Activated T-cell treated with anti-CD3 and anti-CD28 coated beads, Interleukin-2, amount 50 U/mL, for 72 hours (primary cell): ENCODE measurements around the gene DGCR6. TPM values are rescaled to one million over a fixed set of nuclear protein-coding genes. Genes with fewer than 3 reads are reported as not detected.
"Not testable (repeated sequence)": the region's sequence is repeated elsewhere in the genome, so short reads cannot be mapped to it uniquely, and the experiment has no call there.

ENCODE experiments used
- ATAC-seq, 2 donors: fragments of 150-1000 bp; cut with Tn5 transposase; replicated peaks in 1 of 2; 2 replicates each; pipeline ENCODE4 v1.10.0; 2021; ENCODE audit warnings: moderate library complexity in 2 of 2, mild to moderate bottlenecking in 1 of 2
- DNase-seq, 2 donors: peaks; one replicate each; pipeline ENCODE4 v3.0.0; 2021 to 2022; ENCODE audit warnings: mixed read lengths in 1 of 2
- H3K27ac Mint-ChIP-seq: one replicate; pipeline ENCODE4 v1.8.0; 2022; ENCODE audit warnings: mild to moderate bottlenecking, moderate library complexity, mixed read lengths
- H3K27me3 Mint-ChIP-seq: one replicate; pipeline ENCODE4 v1.8.0; 2022; ENCODE audit warnings: low read depth, mixed read lengths
- H3K36me3 Mint-ChIP-seq, 2 donors: one replicate each; pipeline ENCODE4 v1.8.0; 2022; ENCODE audit warnings: mixed read lengths in 2 of 2, mild to moderate bottlenecking in 1 of 2; ENCODE audit not compliant: insufficient read depth in 2 of 2
- H3K4me1 Mint-ChIP-seq: one replicate; pipeline ENCODE4 v1.8.0; 2022; ENCODE audit warnings: low read depth, mixed read lengths
- H3K4me3 Mint-ChIP-seq, 2 donors: one replicate each; pipeline ENCODE4 v1.8.0; 2022; ENCODE audit warnings: mild to moderate bottlenecking in 2 of 2, mixed read lengths in 2 of 2, moderate library complexity in 2 of 2
- H3K9me3 Mint-ChIP-seq, 2 donors: one replicate each; pipeline ENCODE4 v1.8.0; 2022; ENCODE audit warnings: mixed read lengths in 2 of 2
- total RNA-seq, 2 donors: library from RNA; stranded (reverse); gene quantifications; one replicate each; pipeline ENCODE4 v1.2.3, GENCODE V29; 2022

The DGCR6 gene
- total RNA-seq: 1 to 10 TPM; 2.5 to 2.9 TPM

DNA sequence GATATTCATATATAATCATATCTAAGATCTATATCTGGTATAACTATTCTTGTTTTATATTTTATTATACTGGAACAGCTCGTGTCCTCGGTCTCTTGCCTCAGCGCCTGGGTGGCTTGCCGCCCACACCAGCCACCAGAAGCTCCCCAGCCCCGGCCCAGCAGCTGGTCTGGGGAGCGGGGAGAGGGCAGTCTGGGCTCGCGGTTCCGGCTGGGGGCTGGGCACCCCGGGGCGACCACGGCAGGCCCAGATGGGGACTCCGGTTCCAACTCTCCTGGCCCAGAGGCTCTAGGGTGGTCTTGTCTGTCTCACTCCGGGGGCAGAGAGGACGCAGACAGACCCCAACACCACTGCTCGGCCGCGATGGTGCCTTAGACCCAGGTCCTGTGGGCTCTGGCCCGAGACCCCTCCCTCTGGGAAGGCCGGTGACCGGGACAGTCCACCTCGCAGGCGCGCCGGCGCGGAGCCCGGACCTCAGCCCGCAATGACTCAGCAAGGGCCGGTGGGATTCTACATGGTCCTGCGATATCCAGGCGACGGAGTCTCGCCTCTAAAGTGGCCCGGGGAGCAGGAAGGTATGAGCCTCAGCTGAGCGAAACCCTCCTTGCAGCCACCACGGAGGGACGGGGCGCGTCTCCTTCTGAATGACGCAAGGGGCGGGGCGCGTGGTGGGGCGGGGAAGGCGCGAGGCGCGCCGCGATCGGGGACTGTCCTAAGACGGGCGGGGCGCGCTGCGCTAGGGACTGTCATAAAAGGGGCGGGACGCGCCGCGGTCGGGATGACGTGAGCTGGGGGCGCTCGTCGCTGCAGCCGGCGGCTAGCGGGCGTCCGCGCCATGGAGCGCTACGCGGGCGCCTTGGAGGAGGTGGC lies at the start of gene DGCR6:
TSS of gene DGCR6 (plus strand) at position 781 of the 870 bp plus-strand sequence. CDS start at position 836, 55 bp downstream.
- Mint-ChIP-seq H3K4me1 (no peaks in the 10 kb centered on the region), H3K27me3 (no peaks in the 10 kb centered on the region), H3K36me3 (no peaks in the 10 kb centered on the region), H3K4me3 (no peak within 1 kb of the TSS), H3K9me3 (no peaks in the 10 kb centered on the region), H3K27ac (no peak within 1 kb of the TSS)
- no peak for DNase-seq
- ATAC-seq: peak; percentile 98 to 99

DNA sequence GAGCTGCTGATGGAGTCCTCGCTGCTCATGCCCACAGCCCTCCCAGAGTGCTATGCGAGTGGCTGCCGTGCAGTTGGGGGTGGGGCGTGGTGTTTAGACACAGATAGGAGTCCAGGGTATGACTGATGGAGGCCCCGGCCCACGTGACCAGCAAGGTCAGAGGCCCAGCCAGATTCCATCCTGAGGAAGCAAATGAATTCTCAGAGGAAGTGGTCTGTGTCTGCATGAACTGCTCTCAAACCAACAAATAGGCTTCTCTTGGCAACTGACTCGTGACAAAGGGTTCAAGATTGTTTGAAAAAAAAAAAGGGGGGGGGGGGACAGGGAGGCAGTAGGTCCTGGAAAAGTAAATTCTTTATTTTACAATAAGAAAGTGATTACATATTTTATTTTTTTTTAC lies 46.8 kb upstream of the DGCR6 start:
- H3K9me3 Mint-ChIP-seq, H3K27ac Mint-ChIP-seq, ATAC-seq, H3K4me3 Mint-ChIP-seq, H3K4me1 Mint-ChIP-seq, H3K27me3 Mint-ChIP-seq, DNase-seq, H3K36me3 Mint-ChIP-seq: not testable (repeated sequence)

- not testable (repeated sequence) for ATAC-seq
Measured at GRCh38 chr22:18881260-18881659, 24.9 kb upstream of the DGCR6 start.

DNA sequence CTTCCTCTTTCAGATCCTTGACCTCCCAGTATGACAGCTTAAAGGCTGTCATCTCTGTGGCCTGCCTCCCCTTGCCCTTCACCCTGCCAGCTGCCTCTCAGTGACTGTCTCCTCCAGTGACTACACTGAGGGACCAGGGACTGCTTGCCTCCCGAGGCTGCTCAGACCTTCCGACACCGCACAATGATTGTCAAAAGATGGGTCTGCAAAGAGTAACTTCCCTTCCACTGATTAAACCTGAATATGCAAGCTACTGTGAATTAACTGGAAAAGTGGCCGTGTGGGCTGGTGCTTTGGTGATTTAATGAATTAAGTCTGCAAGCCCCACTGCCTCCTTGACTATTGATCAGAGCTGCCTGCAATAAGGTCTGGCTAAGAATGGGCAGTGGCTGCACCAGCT lies 21.7 kb upstream of the DGCR6 start:
- H3K27ac Mint-ChIP-seq, H3K36me3 Mint-ChIP-seq, H3K9me3 Mint-ChIP-seq, DNase-seq, H3K4me3 Mint-ChIP-seq, ATAC-seq, H3K27me3 Mint-ChIP-seq, H3K4me1 Mint-ChIP-seq: not testable (repeated sequence)

More at GRCh38 chr22:18881260-18881659, 24.9 kb upstream of the DGCR6 start:
- not testable (repeated sequence) for H3K4me1 Mint-ChIP-seq, H3K4me3 Mint-ChIP-seq, H3K9me3 Mint-ChIP-seq, H3K27me3 Mint-ChIP-seq, H3K27ac Mint-ChIP-seq, H3K36me3 Mint-ChIP-seq
- peak; percentile 53 for DNase-seq

GRCh38 chr22:18888115-18888514 lies 18.0 kb upstream of the DGCR6 start:
- H3K36me3 Mint-ChIP-seq: no peaks in the 10 kb centered on the region
- no peaks in the 10 kb centered on the region for H3K9me3 Mint-ChIP-seq
- H3K4me1 Mint-ChIP-seq: no peaks in the 10 kb centered on the region
- H3K27ac Mint-ChIP-seq: no peak overlapping the region
- H3K4me3 Mint-ChIP-seq: no peak overlapping the region
- no peak for ATAC-seq
- DNase-seq: no peak
- H3K27me3 Mint-ChIP-seq: no peaks in the 10 kb centered on the region

DNA sequence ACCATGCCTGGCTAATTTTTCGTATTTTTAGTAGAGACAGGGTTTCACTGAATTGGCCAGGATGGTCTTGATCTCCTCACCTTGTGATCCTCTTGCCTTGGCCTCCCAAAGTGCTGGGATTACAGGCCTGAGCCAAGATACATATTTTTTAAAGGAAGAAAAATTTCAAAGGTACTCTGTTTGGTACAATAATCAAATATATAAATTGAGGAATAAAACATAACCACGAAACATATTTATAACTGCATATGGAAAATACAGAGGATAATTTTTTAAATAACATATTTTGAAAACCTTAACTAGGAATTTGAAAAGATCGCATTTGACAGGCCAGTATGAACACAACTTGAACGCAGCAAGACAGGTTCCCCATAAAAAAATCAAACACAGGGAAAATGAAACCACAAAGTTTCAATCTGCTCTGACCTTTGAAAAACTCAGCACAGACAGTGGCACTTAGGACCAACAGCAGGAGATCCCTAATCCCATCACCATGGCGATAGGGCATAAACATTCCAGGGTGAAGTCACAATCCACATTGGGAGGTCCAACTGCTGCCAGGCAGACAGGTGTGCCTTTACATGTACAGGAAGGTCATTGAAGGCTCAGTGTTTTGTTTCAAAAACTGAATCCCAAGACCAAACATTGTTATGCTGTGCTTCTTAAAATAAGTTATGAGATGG lies 15.5 kb upstream of the DGCR6 start:
- not testable (repeated sequence) for DNase-seq, H3K27me3 Mint-ChIP-seq, H3K27ac Mint-ChIP-seq, H3K4me1 Mint-ChIP-seq, H3K36me3 Mint-ChIP-seq, H3K9me3 Mint-ChIP-seq, H3K4me3 Mint-ChIP-seq
- ATAC-seq: peak in 1 of 2 donors; percentile 19

- not testable (repeated sequence) for H3K9me3 Mint-ChIP-seq, H3K27ac Mint-ChIP-seq, H3K4me3 Mint-ChIP-seq, H3K36me3 Mint-ChIP-seq, ATAC-seq, H3K27me3 Mint-ChIP-seq, DNase-seq, H3K4me1 Mint-ChIP-seq
Measured at GRCh38 chr22:18893775-18894174, 12.3 kb upstream of the DGCR6 start.

DNA sequence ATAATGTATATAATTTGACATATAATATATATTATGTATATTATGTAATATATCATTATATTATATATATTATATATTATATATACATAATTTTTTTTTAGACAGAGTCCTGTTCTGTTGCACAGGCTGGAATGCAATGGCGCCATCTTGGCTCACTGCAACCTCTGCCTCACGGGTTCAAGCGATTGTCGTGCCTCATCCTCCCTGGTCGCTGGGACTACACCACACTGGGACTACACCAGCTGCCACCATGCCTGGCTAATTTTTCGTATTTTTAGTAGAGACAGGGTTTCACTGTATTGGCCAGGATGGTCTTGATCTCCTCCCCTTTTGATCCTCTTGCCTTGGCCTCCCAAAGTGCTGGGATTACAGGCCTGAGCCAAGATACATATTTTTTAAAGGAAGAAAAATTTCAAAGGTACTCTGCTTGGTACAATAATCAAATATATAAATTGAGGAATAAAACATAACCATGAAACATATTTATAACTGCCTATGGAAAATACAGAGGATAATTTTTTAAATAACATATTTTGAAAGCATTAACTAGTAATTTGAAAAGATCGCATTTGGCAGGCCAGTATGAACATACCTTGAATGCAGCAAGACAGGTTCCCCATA lies 10.0 kb upstream of the DGCR6 start:
- H3K4me1 Mint-ChIP-seq, H3K4me3 Mint-ChIP-seq, H3K9me3 Mint-ChIP-seq, ATAC-seq, H3K27ac Mint-ChIP-seq, H3K27me3 Mint-ChIP-seq, H3K36me3 Mint-ChIP-seq: not testable (repeated sequence)
- DNase-seq: peak in 1 of 2 donors; percentile 1

DNA sequence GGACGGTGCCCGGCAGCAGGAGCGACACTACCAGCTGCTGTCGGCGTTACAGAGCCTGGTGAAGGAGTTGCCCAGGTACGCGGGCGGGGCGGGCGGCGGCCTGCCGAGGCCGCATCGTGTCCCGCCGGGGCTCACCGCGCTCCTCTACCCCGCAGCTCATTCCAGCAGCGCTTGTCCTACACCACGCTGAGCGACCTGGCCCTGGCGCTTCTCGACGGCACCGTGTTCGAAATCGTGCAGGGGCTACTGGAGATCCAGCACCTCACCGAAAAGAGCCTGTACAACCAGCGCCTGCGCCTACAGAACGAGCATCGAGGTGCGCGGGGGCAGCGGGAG lies 258 bp downstream of the DGCR6 start:
- not testable (repeated sequence) for H3K9me3 Mint-ChIP-seq, H3K27me3 Mint-ChIP-seq, H3K27ac Mint-ChIP-seq, DNase-seq, H3K4me3 Mint-ChIP-seq, H3K4me1 Mint-ChIP-seq, H3K36me3 Mint-ChIP-seq
- peak; percentile 40 to 43 for ATAC-seq

DNA sequence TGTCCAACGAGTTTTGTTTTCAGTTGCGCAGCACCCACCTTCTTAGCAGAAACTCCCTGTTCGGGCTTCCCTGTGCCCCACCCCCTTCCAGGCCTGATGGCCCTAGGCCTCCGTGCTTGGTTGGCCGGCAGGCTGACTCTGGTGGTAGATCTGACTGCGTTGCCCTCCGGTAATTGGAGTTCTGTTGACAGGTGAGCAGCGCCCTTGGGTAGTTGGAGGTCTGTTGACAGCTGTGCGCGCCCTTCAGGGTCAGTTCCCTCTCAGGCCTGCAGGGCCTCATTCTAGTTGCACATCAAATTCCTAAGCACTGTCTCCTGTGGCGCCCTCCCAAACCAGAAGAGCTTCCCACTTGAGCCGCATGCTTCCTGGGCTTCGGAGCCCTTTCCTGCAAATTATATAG lies 776 bp downstream of the DGCR6 start:
- H3K4me3 Mint-ChIP-seq: no peak overlapping the region
- no peaks in the 10 kb centered on the region for H3K9me3 Mint-ChIP-seq
- no peaks in the 10 kb centered on the region for H3K36me3 Mint-ChIP-seq
- no peak for DNase-seq
- no peaks in the 10 kb centered on the region for H3K27me3 Mint-ChIP-seq
- H3K4me1 Mint-ChIP-seq: no peaks in the 10 kb centered on the region
- ATAC-seq: no peak
- no peak overlapping the region for H3K27ac Mint-ChIP-seq

DNA sequence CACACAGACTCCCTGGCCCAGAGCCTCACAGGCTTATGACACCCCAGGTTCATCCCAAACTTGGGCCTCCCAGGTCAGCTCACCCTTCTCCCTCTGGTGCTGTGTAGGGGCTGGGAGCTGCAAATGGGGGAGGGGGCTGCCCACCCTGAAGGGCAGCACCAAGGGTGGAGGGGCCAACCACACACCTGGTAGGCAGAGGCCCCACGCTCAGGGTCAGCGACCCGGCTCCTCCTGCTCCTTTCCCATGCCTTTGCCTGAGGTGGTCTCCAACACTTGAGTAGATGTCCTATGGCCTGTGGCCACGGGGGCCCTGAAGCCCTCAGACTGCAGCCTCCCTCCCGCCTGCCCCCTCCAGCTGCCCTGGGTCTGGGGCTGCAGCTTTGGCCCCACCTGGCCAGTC lies 3.4 kb downstream of the DGCR6 start:
- ATAC-seq: no peak
- no peaks in the 10 kb centered on the region for H3K9me3 Mint-ChIP-seq
- H3K27me3 Mint-ChIP-seq: no peaks in the 10 kb centered on the region
- H3K4me3 Mint-ChIP-seq: no peak overlapping the region
- H3K4me1 Mint-ChIP-seq: no peaks in the 10 kb centered on the region
- no peak overlapping the region for H3K27ac Mint-ChIP-seq
- no peak for DNase-seq
- no peaks in the 10 kb centered on the region for H3K36me3 Mint-ChIP-seq

GRCh38 chr22:18911535-18911934 lies 5.4 kb downstream of the DGCR6 start:
- H3K27me3 Mint-ChIP-seq, ATAC-seq, H3K9me3 Mint-ChIP-seq, H3K36me3 Mint-ChIP-seq, H3K27ac Mint-ChIP-seq, DNase-seq, H3K4me3 Mint-ChIP-seq, H3K4me1 Mint-ChIP-seq: not testable (repeated sequence)

DNA sequence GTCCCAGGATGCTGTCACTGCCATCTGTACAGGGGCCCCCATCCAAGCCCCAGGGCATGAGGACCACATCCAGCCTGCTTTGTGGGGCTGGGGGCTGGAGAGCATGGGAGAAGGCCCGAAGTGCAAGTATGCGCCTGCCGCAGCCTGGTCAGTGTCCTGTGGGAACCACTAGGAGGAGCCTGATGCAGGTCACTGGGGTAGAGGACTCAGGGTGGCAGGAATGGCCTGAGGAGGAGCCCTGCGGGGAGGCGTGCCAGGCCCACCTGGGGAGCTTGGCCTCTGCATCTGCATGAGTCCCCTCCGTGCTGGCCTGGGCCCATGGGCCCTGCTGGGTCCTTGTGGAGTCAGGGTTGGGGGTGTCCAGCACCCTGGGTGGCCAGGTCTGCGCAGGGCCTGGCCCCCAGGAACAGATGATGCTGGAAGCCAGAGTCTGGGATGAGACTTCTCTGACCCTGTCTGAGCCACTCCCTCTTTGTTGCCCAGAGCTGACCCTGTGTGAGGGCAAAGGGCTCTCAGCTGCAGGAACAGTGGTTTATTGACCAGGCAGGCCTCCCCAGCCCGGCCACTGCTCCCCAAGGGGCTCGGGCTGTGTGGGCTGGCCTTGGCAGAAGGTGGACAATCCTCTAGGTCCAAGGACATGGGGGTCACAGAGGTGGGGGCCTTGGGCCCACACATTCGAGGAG lies 6.3 kb downstream of the DGCR6 start:
- not testable (repeated sequence) for H3K9me3 Mint-ChIP-seq, H3K27ac Mint-ChIP-seq, H3K27me3 Mint-ChIP-seq, DNase-seq, H3K4me1 Mint-ChIP-seq, ATAC-seq, H3K36me3 Mint-ChIP-seq, H3K4me3 Mint-ChIP-seq
